Tibial nerve (tissue), 4 donors: Measurements from ENCODE around the gene GGACT.

Experiments
- CTCF ChIP-seq, 5 experiments: fragments of 200-600 bp in 3 of 5; fragments of 450-650 bp in 2 of 5; sonication (generic) in 3 of 5; IDR thresholded peaks; one replicate each; pipeline ENCODE4 v1.5.1; 2016 to 2019; ENCODE audit warnings: antibody characterized with exemption in 5 of 5, mild to moderate bottlenecking in 3 of 5, moderate library complexity in 2 of 5
- EP300 ChIP-seq, 2 donors: sonication (generic); formaldehyde crosslinking; IDR thresholded peaks; one replicate each; pipeline ENCODE4 v1.6.1; 2017; ENCODE audit warnings: antibody characterized with exemption in 2 of 2, mild to moderate bottlenecking in 1 of 2
- POLR2A ChIP-seq, 2 donors: fragments of 450-650 bp; IDR thresholded peaks; one replicate each; pipeline ENCODE4 v1.6.1; 2017; ENCODE audit warnings: antibody characterized with exemption in 2 of 2, mild to moderate bottlenecking in 2 of 2, moderate library complexity in 2 of 2

GRCh38 chr13:100619940-100620339 lies 31.4 kb upstream of the GGACT start:
- TF ChIP-seq POLR2A (IDR thresholded peaks at IDR 0.05) (no peak), CTCF (IDR thresholded peaks at IDR 0.05) (no peak), EP300 (IDR thresholded peaks at IDR 0.05) (no peak)
